Measurements from ENCODE around the gene ZNF653.
A peak's percentile ranks its signal among the peaks of the same experiment; 100 is the strongest.

The ZNF653 gene, protein sequence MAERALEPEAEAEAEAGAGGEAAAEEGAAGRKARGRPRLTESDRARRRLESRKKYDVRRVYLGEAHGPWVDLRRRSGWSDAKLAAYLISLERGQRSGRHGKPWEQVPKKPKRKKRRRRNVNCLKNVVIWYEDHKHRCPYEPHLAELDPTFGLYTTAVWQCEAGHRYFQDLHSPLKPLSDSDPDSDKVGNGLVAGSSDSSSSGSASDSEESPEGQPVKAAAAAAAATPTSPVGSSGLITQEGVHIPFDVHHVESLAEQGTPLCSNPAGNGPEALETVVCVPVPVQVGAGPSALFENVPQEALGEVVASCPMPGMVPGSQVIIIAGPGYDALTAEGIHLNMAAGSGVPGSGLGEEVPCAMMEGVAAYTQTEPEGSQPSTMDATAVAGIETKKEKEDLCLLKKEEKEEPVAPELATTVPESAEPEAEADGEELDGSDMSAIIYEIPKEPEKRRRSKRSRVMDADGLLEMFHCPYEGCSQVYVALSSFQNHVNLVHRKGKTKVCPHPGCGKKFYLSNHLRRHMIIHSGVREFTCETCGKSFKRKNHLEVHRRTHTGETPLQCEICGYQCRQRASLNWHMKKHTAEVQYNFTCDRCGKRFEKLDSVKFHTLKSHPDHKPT
- total RNA-seq: 4.7 to 7.1 (median 6.5) reads per million in 4 donors

DNA sequence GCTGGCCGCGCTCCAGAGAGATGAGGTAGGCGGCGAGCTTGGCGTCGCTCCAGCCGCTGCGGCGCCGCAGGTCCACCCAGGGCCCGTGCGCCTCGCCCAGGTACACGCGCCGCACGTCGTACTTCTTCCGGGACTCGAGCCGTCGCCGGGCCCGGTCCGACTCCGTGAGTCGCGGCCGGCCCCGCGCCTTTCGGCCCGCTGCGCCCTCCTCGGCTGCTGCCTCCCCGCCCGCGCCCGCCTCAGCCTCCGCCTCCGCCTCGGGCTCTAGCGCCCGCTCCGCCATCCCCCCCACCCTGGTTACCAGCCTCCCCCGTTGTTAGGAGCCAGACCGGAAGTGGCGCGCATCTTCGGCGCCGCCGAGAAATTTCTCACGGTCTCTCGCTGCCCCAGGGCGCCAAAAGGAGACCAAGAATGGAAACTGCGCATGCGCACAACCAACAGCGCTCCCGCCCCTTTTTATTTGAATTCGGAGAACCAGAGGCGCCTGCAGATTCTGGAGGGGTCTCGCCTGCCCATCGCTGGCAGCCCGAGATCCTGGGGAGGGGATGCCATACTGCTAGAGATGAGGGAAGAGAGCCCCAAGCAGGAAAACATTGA, at the start of gene ZNF653:
Gene ZNF653, minus strand, starts transcription at position 336 of the 597 bp plus-strand sequence. Its CDS starts 53 bp downstream, at position 283.
- DNase-seq: peak; percentile 88 to 95 (median 91)

DNA sequence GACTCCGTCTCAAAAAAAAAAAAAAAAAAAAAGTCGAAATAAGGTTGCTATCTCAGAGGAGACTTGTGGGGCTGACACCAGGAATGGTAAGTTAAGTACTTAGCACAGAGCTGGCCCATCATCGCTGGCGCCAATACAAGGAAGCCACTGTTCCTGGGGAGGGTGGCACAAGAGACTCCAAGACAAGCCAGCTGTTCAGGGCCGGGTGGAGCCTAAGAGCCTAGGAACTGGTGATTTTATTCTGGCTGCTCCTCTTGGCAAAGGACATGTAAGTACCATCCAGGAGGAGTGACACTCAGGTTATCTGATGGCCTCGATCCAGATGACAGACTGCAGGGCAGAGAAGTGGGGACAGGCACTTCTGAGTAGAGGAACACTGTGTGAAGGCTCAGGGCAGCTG, 49.6 kb upstream of the ZNF653 start:
- DNase-seq: no peak

DNA sequence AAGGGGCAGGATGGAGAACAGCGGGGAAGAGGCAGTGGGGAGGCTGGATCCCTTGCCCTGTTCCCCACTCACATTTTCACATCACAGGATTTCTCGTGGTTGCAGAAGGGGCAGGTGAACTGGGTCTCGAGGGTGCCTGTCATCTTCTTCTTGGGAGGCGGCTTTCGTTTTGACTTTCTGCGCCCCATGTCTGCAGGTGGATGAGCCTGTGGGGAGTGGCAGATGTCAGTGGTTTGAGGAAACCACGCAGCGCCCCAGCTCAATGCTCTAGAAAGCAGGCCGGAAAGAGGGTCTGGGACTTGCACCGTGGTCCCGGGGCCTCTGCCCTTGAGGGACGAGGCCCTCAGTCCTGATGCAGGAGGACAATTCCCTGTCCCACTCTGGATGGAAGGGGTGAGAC, 48.5 kb upstream of the ZNF653 start:
- DNase-seq: peak in 1 of 5 donors; percentile 43

DNA sequence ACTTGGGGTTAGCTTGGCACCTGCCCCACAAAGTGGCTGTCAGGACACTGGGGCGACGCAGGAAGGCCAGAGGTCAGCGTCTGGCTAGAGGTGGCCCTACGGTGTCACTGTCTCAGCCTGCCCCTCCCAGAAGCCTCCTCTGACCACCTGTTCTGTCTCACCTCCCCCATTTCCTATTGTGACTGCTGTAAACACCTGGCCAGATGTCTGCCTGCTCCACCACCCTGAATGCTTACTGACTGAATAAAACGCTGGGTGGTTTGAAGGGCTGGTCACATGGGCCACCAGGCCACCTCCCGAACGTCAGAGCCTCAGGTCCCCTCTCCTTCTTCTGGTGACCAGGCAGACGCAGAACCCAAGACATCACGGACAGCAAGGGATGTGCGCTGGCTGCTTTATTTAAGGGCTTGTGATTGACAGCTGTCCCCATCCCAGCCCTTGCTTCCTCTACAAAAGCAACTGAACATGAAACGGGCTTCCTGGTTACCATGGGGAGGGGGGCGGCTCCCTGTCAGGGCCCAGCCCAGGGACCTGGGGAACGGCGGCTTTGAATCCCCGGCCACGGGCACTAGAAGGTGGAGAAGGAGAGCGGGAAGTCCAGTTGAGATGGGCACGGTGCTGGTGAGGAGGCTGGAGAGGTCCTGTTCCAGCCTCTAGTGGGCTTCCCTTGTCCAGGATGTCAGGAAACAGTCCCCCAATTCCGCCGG, 47.2 kb upstream of the ZNF653 start:
- DNase-seq: no peak

DNA sequence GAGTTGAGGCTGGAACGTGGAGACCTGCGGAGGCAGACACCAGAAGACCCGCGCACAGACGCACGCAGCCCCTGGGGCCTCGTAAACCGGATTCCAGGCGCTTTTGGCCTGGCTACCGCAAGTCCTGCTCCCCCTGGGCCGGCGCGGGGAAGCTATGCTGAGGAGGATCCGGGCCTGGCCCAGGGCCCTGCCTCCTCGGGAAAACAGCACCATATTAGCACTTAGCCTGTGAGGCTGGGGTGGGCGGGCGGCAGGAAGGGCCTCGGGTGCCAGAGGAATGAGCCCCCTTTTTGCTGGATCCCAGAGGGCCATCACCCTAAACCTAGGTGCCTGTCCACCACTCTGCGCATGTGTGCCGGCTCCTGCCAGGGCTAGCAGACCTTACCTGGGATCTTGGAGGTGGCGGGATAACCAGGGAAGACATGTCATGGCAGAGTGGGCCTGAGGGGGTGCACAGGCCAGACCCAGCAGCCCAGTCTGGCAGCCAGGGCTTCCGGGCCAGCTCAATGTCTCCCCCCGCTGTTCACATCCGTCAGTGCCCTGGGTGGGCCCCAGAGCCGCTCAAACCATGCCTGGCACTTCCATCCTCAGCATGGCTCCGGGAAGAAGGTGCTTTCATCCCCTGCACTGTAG, 46.1 kb upstream of the ZNF653 start:
- DNase-seq: no peak

DNA sequence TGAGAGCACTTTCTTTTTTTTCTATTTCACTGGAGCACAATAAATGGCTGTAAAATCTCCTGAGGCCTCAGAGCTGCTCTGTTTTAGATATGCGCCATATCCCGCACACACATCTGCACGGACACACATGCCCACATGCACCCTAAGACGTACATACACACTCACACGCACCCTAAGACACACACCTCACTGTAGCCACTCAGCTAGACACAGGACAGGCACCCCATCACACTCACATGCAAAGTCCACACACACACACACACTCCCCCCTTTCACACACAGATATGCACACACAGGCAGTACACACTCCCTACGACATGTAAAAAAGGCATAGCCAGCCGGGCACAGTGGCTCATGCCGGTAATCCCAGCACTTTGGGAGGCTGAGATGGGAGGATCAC, 44.6 kb upstream of the ZNF653 start:
- DNase-seq: no peak

DNA sequence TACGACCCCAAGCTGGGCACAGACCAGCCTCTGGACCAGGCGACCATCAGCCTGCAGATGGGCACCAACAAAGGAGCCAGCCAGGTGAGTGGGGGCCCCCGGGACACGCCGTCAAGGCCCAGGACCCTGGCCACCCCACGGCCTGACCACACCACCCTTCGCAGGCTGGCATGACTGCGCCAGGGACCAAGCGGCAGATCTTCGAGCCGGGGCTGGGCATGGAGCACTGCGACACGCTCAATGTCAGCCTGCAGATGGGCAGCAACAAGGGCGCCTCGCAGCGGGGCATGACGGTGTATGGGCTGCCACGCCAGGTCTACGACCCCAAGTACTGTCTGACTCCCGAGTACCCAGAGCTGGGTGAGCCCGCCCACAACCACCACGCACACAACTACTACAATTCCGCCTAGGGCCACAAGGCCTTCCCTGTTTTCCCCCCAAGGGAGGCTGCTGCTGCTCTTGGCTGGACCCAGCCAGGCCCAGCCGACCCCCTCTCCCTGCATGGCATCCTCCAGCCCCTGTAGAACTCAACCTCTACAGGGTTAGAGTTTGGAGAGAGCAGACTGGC, 43.8 kb upstream of the ZNF653 start:
- DNase-seq: no peak

DNA sequence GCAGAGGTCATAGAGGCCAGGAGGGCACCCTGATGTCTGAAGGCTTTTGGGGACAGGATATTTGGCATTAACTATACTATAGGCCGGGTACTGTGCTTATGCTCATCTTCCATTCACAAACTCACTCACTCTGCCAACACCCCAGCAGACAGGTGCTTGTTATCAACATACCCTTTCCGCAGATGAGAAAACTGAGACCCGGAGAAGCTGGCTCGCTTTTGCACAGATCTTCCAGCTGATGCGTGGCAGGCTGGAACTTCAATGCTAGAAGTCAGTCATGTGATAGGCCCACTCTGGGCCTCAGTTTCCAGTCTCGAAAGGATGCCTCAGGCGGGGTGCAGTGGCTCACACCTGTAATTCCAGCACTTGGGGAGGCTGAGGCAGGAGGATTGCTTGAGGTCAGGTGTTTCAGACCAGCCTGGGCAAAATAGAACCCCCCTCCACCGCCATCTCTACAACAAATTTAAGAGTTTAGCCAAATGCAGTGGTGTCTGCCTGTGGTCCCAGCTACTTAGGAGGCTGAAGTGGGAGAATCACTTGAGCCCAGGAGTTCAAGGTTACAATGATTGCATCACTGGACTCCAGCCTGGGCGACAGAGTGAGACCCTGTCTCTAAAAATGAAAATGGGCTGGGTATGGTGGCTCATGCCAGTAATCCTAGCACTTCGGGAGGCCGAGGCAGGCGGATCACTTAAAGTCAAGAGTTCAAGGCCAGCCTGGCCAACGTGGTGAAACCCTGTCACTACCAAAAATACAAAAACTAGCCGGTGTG, 42.5 kb upstream of the ZNF653 start:
- no peak for DNase-seq

DNA sequence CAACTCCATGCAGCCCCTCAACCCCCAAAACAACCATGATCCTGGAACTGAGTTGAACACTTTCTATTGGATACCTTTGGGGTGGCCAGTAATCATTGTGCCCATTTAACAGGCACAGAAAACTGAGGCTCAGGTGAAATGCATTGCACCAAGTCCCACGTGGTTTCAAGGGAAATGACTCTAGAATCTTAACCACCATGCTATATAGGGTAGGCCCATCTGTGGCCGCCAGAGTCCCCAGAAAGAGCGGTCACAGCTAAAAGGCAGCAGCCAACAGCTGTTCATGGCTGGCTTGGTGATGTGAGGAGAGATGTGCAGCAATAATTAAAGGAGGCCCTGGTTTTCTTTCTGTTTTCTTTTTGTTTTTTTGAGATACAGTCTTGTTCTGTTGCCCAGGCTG, 35.6 kb upstream of the ZNF653 start:
- no peak for DNase-seq

DNA sequence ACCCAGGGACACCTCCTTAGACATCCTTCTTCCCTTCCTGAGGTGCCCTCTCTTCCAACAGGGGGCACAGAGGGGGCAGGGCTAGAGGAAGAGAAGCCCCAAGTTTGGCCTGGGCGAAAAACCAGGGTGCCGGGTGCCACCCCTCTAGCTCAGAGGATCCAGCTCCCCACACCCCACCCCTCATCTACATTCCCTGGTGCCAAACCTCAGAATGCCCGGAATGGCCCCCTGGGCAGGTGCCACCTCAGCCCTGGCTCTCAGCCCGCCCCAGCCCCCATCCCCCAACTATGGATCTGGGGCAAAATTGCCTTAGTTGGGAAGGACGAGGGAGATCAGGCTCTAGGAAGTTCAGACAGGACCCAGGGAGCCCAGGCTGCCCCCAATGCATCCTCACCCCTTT, 35.0 kb upstream of the ZNF653 start:
- no peak for DNase-seq

DNA sequence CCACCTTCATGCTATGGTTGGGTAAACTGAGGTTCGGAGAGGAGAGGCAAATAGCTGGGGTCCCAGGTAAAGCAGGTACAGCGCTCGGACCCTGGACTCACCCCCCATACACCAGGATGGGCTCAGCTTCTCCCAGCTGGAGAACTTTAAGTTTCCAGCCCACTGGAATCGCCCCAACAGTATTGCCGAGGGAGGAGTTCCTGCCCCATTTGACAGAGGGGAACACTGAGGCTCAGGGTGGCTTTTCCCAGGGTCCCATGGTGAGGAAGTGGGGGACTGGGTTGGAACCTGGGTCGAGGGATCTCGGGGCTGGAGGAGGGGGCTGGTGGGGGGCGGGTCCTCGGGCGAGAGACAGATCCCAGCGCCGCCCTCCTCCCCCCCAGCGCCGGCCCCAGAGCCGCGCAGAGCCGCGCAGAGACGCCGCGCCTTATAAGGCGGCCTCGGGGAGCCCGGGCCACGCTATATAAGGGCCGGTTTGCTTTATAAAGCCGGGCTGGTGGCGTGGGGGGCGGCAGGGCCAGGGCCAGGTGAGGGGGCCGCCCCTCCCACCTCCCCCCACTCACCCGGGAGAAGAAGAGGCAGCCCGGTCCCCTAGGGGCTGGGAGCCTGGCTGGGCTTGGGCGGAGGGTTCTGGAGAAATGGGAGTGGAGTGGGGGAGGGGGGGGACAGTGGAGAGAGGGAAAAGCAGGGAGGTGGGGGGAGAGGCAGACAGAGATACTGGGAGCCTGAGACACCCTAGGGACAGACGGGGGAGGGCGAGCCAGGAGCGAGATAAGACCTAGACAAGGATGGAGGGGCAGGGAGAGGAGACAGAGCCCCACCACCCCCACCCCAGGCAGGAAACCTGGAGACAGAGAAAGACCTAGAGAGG, 34.1 kb upstream of the ZNF653 start:
- DNase-seq: no peak

DNA sequence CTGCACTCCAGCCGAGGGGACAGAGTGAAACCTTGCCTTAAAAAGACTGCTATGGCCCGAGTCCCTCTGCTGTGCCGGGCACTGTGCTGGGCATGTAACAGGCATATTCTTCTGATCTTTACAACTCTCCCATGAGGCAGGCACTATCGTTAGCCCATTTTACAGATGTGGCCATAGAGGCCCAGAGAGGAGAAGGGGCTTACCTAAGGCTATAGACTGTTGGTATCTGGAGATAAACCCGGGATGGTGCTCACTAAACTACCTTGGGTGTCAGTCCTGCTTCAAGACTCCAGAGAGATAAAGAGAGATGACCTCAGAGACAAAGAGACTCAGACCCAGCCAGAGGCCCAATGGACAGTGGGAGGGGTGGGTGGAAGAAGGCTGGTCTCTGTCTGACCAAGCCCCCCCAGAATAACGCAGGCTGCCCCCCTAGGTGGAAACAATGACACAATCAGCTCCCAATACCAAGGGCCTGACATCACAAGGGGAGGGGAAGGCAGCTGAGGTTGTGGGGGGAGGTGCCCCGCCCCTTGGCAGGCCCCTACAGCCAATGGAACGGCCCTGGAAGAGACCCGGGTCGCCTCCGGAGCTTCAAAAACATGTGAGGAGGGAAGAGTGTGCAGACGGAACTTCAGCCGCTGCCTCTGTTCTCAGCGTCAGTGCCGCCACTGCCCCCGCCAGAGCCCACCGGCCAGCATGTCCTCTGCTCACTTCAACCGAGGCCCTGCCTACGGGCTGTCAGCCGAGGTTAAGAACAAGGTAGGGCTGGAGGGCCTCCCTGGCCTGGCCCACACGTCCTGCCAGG, 32.8 kb upstream of the ZNF653 start, which contains the start of gene CNN1:
Gene CNN1, plus strand, starts transcription at position 620 of the 805 bp plus-strand sequence. Its CDS starts 77 bp downstream, at position 697.
- DNase-seq: no peak

DNA sequence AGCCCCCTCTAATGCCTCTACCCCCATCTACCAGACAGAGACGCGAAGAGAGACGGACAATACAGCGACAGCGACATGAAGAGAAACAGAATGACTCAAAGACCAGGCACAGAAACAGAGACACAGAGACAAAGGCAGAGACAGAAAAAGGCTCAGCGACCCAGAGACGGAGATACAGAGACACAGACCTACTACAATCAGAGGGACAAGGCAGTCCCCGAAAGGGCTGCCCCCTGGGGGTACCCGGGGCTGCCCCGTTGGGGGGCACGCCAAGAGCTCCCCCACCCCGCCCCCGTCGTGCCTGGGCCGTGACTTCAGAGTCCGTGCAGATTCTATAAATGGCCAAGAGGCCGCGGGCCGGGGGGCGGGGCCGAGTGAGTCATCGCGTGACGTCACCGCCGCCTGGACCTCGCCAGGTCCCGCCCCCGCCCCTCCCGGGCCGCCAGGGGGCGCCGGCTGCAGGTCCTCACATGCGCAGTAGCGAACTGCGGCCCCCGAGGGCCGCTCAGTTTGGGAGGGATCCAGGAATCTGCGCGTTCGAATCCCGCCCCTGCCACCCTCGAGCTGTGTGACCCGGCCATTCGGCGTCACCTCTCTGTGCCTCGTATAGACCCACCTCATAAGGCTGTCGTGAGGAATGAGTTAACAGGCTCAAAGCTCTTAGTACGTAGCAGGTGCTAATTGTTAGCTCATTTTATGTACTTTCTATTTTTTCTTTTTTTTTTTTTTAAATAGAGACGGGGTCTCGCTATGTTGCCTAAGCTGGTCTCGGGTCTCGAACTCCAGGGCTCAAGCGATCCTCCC, 30.4 kb upstream of the ZNF653 start:
- DNase-seq: peak; percentile 70 to 85 (median 78)

DNA sequence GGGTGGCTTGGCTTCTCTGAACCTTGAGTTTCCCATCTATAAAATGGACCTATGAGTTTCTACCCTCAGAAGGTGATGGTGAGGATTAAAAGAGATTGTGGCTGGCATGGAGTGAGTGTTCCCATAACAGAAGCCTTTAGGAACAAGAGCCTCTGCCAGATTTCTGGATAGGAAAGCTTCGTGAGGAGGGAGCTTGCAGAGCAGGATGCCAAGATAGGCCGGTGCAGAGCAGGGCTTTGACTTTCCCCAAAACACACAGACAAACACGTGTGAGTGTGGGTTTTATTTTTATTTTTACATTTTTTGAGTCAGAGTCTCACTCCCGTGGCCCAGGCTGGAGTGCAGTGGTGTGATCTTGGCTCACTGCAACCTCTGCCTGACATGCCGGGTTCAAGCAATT, 29.3 kb upstream of the ZNF653 start:
- DNase-seq: no peak

DNA sequence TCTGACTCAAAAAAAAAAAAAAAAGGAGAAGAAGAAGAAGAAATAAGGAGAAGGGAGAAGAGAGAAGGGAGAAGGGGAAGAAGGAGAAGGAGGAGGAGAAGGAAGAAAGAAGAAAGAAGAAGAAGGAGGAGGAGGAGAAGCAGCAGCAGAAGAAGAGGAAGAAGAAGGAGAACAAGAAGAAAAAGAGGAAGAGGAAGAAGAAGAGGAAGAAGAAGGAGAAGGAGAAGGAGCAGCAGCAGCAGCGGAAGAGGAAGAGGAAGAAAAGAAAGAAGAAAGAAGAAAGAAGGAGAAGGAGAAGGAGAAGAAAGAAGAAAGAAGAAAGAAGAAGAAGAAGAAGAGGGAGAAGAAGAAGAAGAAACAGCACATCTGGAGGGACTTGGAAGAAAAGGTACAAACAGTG, 28.9 kb upstream of the ZNF653 start:
- no peak for DNase-seq

DNA sequence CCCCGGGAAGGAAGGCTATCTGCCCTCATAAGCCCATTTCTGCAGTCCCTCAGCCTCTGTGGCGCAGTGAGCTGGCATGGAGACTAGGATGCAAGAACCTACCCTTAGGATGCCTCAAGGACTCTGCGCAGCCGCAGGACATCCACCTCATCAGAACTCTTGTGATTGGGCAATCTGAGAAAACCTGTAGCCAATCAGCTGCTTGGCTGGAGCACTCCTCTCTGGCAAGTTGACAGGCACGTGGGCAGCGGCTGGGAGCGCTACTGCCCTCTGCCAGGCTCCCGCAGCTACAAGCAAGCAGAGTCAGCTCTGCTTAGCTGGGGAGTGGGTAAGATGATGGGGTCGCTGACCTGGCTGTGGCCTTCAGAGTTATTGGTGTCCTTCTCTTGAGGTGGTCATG, 24.8 kb upstream of the ZNF653 start:
- DNase-seq: peak in 1 of 5 donors; percentile 53

DNA sequence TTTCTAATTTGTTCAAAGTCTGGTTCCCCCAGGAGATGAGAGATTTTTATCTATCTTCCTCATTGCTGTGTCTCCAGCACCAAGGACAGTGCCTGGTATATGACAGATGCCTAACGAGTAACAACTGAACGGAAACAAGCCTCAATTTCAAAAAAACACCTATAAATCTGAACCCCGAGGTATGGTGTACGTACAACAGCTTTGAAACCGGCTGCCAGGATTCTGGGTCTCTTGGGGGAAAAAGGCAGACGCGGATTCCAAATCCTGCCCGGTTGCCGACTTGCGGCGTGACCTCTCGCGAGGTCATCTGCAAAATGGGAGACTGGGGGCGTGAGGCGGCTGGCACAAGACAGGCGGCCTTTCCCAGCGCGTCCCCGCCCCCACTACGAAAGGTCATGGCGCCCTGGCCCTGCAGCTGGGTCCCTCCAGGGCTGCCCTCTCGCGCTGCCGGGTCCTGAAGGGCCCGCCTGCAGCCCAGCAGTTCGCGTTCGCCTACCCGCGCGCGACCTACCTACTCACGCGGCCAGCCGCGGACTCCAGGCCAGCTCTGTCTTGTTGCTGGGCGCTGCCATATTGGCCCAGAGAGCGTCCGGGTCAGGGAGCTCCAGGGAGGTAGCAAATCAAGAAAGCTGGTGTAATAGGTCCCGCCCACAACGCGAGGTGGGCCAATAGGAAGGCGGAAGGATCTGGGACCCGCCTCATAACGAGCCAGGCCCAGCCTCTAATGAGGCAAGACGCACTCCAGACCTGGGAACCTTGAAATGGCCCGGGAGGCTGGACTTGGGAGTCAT, 23.1 kb upstream of the ZNF653 start, which contains the start of gene ECSIT:
Gene ECSIT, minus strand, starts transcription at position 584 of the 791 bp plus-strand sequence. CDS start 9,964 bp downstream, outside the sequence.
- peak; percentile 77 to 96 (median 87) for DNase-seq

DNA sequence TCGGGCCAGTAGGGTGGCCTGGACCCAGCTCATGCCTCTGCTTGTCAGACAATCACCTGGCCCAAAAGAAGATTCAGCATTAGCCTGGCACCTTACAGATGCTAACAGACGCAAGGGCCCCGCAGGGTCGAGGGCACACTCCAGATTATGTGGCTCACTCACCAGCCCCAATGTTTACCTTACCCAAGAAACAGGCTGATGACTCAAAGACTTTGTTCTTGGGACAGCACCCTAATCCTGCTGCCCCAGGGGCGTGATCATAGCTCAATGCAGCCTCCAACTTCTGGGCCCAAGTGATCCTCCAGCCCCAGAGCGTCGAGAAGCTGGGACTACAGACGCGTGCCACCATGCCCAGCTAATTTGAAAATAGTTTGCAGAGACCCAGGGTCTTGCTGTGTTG, 13.5 kb upstream of the ZNF653 start:
- no peak for DNase-seq

Measured in T-helper 1 cell (primary cell).